ENCODE results near the gene VWA3B.

VWA3B gene

DNA sequence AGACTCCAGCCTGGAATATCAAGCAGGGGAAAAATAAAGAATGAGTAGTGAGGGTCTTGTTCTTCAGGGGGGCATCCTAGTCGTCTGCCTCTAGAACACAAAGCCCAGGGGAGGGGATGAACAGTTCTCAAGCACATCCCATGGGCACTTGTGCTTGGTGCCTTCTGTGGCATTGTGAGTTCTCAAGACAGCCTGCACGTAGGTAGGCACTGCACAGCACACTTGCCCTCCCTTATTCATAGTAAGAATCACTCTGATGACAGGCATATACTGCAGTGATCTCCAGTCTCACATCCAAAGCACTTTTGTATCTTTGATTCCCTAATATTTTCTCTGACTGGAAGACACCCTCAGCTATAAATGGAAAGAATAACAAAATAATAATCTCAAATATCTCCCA, 154.6 kb downstream of the VWA3B start:
- Mint-ChIP-seq H3K4me3 (no peak overlapping the region), H3K4me1 (no peaks in the 10 kb centered on the region), H3K27ac (no peak overlapping the region), H3K27me3 (ENCODE audit: low read depth, poor library complexity) (peaks cover 7% of the 10 kb centered on the region), H3K9me3 (peaks cover 4% of the 10 kb centered on the region), H3K36me3 (ENCODE audit: low read depth) (no peaks in the 10 kb centered on the region)
- DNase-seq, result no peak
- TF ChIP-seq, protein P1, sequence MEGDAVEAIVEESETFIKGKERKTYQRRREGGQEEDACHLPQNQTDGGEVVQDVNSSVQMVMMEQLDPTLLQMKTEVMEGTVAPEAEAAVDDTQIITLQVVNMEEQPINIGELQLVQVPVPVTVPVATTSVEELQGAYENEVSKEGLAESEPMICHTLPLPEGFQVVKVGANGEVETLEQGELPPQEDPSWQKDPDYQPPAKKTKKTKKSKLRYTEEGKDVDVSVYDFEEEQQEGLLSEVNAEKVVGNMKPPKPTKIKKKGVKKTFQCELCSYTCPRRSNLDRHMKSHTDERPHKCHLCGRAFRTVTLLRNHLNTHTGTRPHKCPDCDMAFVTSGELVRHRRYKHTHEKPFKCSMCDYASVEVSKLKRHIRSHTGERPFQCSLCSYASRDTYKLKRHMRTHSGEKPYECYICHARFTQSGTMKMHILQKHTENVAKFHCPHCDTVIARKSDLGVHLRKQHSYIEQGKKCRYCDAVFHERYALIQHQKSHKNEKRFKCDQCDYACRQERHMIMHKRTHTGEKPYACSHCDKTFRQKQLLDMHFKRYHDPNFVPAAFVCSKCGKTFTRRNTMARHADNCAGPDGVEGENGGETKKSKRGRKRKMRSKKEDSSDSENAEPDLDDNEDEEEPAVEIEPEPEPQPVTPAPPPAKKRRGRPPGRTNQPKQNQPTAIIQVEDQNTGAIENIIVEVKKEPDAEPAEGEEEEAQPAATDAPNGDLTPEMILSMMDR (IDR thresholded peaks at IDR 0.05), result no peak

DNA sequence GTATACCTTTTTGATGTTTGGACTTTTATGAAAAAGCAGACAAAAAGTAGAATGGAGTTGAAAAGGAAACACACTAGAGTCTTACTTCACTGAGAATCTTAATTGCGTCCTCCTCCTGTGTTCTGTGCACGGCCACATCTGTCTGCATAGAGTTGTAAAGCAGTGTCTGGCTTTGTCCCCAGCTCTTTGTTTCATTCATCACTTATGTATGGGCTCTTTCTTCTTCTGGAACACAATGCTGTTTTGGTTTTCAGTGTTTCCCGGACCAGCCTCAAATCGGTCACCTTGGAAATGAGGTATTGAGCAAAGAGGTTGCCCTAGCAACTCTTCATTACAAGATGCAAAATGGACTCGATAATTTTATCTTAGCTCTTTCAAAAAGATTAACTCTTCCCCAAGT, 155.0 kb downstream of the VWA3B start:
- Mint-ChIP-seq H3K4me3 (no peak overlapping the region), H3K27ac (no peak overlapping the region), H3K9me3 (peaks cover 4% of the 10 kb centered on the region), H3K27me3 (ENCODE audit: low read depth, poor library complexity) (peaks cover 7% of the 10 kb centered on the region), H3K4me1 (no peaks in the 10 kb centered on the region), H3K36me3 (ENCODE audit: low read depth) (no peaks in the 10 kb centered on the region)
- no peak for DNase-seq
- TF ChIP-seq, protein P1 (IDR thresholded peaks at IDR 0.05), result no peak

DNA sequence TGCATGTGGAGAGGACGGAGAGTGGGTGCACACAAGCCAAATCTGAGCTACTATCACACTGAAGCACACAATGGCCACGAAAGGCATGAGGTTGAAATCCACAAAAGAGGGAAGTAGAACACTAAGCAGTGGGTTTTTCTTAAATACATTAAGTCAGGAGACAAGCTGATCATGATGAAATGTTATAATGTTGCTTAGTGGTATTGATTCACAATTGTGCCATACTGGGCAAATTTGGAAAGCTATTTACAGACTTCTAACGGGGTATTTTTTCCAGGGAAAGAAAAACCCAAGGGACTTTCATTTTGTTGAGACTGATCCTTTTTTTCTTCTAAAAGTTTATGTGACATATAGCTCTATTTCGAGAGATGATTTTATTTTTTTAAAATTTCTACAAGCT, 158.5 kb downstream of the VWA3B start:
- Mint-ChIP-seq H3K4me3 (no peak overlapping the region), H3K9me3 (peaks cover 33% of the 10 kb centered on the region), H3K27me3 (ENCODE audit: low read depth, poor library complexity) (peaks cover 7% of the 10 kb centered on the region), H3K27ac (no peak overlapping the region), H3K4me1 (no peaks in the 10 kb centered on the region), H3K36me3 (ENCODE audit: low read depth) (peaks cover 6% of the 10 kb centered on the region)
- TF ChIP-seq, protein P1 (IDR thresholded peaks at IDR 0.05), result no peak
- no peak for DNase-seq

DNA sequence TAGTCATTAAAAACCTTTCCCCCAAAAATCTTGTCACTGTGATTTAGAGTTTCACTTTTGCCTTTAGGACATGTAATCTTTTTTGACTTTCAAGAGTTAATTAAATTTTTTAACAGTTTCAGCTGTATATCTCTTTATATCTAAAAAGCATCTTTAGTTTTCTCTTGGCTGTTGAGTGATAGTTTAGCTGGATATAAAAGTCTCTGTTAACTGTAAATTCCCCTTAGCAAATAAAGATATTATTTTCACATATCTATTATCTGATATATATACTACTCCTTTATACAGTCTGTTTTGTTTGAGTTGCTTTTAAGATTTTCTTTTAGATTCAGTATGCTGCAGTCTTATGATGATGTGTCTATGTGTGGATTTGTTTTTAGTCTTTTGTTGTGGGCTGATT, 160.4 kb downstream of the VWA3B start:
- DNase-seq, result no peak
- TF ChIP-seq, protein P1 (IDR thresholded peaks at IDR 0.05), result no peak
- no peak overlapping the region for H3K27ac Mint-ChIP-seq
- peaks cover 33% of the 10 kb centered on the region for H3K9me3 Mint-ChIP-seq
- no peak overlapping the region for H3K4me3 Mint-ChIP-seq
- H3K27me3 Mint-ChIP-seq (ENCODE audit: low read depth, poor library complexity), result no peaks in the 10 kb centered on the region
- H3K36me3 Mint-ChIP-seq (ENCODE audit: low read depth), result peaks cover 6% of the 10 kb centered on the region
- no peaks in the 10 kb centered on the region for H3K4me1 Mint-ChIP-seq

DNA sequence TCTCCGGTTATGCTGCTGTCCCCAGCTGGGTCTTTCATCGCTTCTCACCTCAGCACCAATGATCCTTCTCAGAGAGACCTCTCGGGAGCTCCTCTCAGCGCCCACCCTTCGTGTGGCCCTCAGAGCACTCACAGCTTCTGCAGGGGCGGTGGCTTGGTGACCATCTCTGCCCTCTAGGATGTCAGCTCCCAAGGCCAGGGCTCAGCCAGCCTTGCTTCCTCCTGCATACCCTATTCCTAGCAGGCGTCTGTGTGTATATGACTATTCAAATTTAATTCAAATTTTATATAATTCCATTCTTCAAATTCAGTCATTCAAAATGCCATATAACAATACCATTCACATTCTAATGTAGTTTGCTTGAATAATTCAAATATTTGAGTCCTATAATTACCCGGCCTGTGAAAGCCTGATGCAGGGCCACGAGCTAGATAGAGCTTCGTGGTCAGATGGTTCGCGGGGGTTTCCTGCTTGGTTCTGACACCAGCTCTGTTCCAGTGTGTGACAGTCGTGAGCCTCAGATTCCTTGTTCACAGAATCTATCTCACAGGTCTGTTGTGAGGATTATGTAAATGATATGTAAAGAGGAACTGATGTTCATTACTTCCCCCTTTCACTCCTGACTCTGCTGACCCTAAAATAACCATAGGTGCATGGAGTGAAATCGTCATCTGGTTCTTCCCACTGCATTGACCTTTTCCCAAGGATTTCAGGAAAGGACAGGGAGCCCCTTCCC, 165.2 kb downstream of the VWA3B start:
- DNase-seq, result no peak
- no peaks in the 10 kb centered on the region for H3K27me3 Mint-ChIP-seq (ENCODE audit: low read depth, poor library complexity)
- peaks cover 5% of the 10 kb centered on the region for H3K4me1 Mint-ChIP-seq
- H3K4me3 Mint-ChIP-seq, result no peak overlapping the region
- TF ChIP-seq, protein P1 (IDR thresholded peaks at IDR 0.05), result no peak
- H3K9me3 Mint-ChIP-seq, result peaks cover 26% of the 10 kb centered on the region
- H3K27ac Mint-ChIP-seq, result no peak overlapping the region
- H3K36me3 Mint-ChIP-seq (ENCODE audit: low read depth), result peaks cover 6% of the 10 kb centered on the region

DNA sequence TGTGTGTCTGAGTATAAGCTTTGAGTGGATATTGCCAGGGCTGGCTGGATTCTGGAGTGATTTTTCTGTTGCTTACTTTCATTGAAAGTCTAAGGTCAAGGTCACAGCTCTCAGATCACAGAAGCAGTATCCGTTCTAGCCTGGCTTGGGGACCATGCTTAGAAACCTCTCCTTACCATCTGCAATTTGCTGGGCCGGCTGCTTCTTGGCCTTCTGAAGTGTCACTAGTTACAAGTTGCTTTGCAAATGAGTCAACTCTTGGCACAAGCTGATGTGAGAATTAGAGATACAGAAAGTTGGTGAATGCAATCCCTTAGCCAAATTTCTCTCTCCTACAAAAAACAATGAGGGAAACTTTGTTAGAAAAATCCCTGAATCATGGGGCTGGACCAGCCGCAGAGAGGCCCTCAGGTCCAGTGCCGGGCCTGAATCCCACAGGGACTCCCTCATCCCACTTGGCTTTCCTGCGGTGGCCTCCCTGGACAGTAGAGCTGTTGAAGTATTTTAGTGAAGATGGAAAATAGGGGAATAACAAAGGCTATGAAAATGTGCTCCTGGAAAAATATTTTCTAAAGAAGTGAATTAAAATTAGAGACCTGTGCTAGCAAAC, 166.6 kb downstream of the VWA3B start:
- H3K36me3 Mint-ChIP-seq (ENCODE audit: low read depth), result peaks cover under 1% of the 10 kb centered on the region
- DNase-seq, result no peak

More for the DNA sequence above, 166.6 kb downstream of the VWA3B start:
- Mint-ChIP-seq H3K27me3 (ENCODE audit: low read depth, poor library complexity) (no peaks in the 10 kb centered on the region), H3K4me3 (no peak overlapping the region), H3K4me1 (peaks cover 5% of the 10 kb centered on the region), H3K9me3 (peaks cover 13% of the 10 kb centered on the region), H3K27ac (no peak overlapping the region)
- TF ChIP-seq, protein P1 (IDR thresholded peaks at IDR 0.05), result no peak

All from nephron progenitor cell (in vitro differentiated cells).